GM21786 (cell line): ENCODE measurements around the gene PPP1R2.
"Not testable (repeated sequence)": the region's sequence is repeated elsewhere in the genome, so short reads cannot be mapped to it uniquely, and the experiment has no call there.

Source experiments
- ATAC-seq: cut with Tn5 transposase; IDR thresholded peaks from one replicate; pipeline ENCODE4 v1.9.1; 2021; ENCODE audit not compliant: unreplicated experiment

Gene PPP1R2

GRCh38 chr3:195542698-195543499 lies at the start of gene PPP1R2:
PPP1R2 (minus strand) TSS chr3:195543325; CDS start chr3:195543025, 300 bp downstream.
- ATAC-seq = peak; percentile 67

- no peak for ATAC-seq
Observed at GRCh38 chr3:195591852-195592251, 48.7 kb upstream of the PPP1R2 start.

- ATAC-seq = no peak
Observed at GRCh38 chr3:195591220-195591619, 48.1 kb upstream of the PPP1R2 start.

GRCh38 chr3:195590381-195590780 lies 47.3 kb upstream of the PPP1R2 start:
- not testable (repeated sequence) for ATAC-seq

GRCh38 chr3:195589796-195590195 lies 46.7 kb upstream of the PPP1R2 start:
- ATAC-seq = not testable (repeated sequence)

GRCh38 chr3:195587824-195588223 lies 44.7 kb upstream of the PPP1R2 start:
- no peak for ATAC-seq

- ATAC-seq = no peak
Observed at GRCh38 chr3:195587406-195587805, 44.3 kb upstream of the PPP1R2 start.

- ATAC-seq = no peak
Observed at GRCh38 chr3:195584543-195584870, 41.4 kb upstream of the PPP1R2 start.

GRCh38 chr3:195583831-195584542 lies 40.9 kb upstream of the PPP1R2 start, which contains the start of gene APOD:
APOD (minus strand) TSS chr3:195583940; CDS start chr3:195579461, 4,479 bp downstream.
- no peak for ATAC-seq

- no peak for ATAC-seq
Observed at GRCh38 chr3:195582947-195583346, 39.8 kb upstream of the PPP1R2 start.

GRCh38 chr3:195580744-195581443 lies 37.8 kb upstream of the PPP1R2 start:
- no peak for ATAC-seq

GRCh38 chr3:195579281-195579680 lies 36.2 kb upstream of the PPP1R2 start:
- ATAC-seq = no peak

GRCh38 chr3:195578565-195578964 lies 35.4 kb upstream of the PPP1R2 start:
- no peak for ATAC-seq

GRCh38 chr3:195577645-195578177 lies 34.6 kb upstream of the PPP1R2 start:
- no peak for ATAC-seq

- ATAC-seq = no peak
Observed at GRCh38 chr3:195574497-195575304, 31.6 kb upstream of the PPP1R2 start.

- no peak for ATAC-seq
Observed at GRCh38 chr3:195573611-195574496, 30.7 kb upstream of the PPP1R2 start.

- ATAC-seq = no peak
Observed at GRCh38 chr3:195571361-195571760, 28.2 kb upstream of the PPP1R2 start.

- no peak for ATAC-seq
Observed at GRCh38 chr3:195570912-195571311, 27.8 kb upstream of the PPP1R2 start.

GRCh38 chr3:195570344-195570743 lies 27.2 kb upstream of the PPP1R2 start:
- ATAC-seq = no peak

GRCh38 chr3:195568630-195569029 lies 25.5 kb upstream of the PPP1R2 start:
- no peak for ATAC-seq
